Muscle layer of colon (tissue), 2 donors: ENCODE measurements around the gene CNNM3.

Experiments
- H3K27ac ChIP-seq: one replicate; pipeline ENCODE4 v1.7.0; 2013; ENCODE audit warnings: low read depth, mild to moderate bottlenecking, low read length, moderate library complexity
- H3K27me3 ChIP-seq, 2 donors: one replicate each; pipeline ENCODE4 v1.7.0; 2013; ENCODE audit warnings: low read length in 2 of 2, mild to moderate bottlenecking in 2 of 2; ENCODE audit not compliant: insufficient read depth in 2 of 2, control insufficient read depth in 1 of 2
- H3K36me3 ChIP-seq: one replicate; pipeline ENCODE4 v1.7.0; 2013; ENCODE audit warnings: mild to moderate bottlenecking, low read length; ENCODE audit not compliant: insufficient read depth
- H3K4me1 ChIP-seq: one replicate; pipeline ENCODE4 v1.7.0; 2013; ENCODE audit warnings: mild to moderate bottlenecking, low read length; ENCODE audit not compliant: insufficient read depth
- H3K4me3 ChIP-seq, 2 donors: one replicate each; pipeline ENCODE4 v1.7.0; 2013; ENCODE audit warnings: low read length in 2 of 2, low read depth in 1 of 2, mild to moderate bottlenecking in 1 of 2, moderate library complexity in 1 of 2
- H3K9ac ChIP-seq: one replicate; pipeline ENCODE4 v1.7.0; 2013; ENCODE audit warnings: low read length
- H3K9me3 ChIP-seq: one replicate; pipeline ENCODE4 v1.7.0; 2013; ENCODE audit warnings: mild to moderate bottlenecking, low read length
- donor health status: abdominal sarcoma.
- donor health status: Adenocarcinoma of cecum.

CNNM3 gene

DNA sequence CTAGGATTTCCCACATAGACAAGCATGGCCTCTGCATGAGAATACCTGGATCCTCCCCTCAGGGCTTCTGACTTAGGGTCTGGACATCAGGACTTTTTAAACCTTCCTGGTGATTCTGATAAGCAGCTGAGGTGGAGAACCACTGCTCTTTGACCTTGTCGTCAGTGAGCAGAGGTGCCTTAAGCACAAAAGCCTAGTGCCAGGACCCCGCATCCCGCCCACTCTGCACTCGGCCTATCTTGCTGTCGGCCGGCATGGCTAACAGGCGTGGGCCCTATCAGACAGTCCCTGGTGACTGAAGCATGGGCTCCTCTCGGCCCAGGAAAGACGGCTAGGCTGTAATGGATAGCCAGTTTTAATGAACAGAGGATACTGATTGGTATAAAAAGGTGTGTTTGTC is 21.5 kb downstream of the CNNM3 start:
- Histone ChIP-seq H3K27me3 (no peaks in the 10 kb centered on the region), H3K9ac (no peak overlapping the region), H3K27ac (no peak overlapping the region), H3K4me3 (no peak overlapping the region), H3K4me1 (peaks cover 9% of the 10 kb centered on the region), H3K9me3 (no peaks in the 10 kb centered on the region), H3K36me3 (peaks cover 37% of the 10 kb centered on the region)

DNA sequence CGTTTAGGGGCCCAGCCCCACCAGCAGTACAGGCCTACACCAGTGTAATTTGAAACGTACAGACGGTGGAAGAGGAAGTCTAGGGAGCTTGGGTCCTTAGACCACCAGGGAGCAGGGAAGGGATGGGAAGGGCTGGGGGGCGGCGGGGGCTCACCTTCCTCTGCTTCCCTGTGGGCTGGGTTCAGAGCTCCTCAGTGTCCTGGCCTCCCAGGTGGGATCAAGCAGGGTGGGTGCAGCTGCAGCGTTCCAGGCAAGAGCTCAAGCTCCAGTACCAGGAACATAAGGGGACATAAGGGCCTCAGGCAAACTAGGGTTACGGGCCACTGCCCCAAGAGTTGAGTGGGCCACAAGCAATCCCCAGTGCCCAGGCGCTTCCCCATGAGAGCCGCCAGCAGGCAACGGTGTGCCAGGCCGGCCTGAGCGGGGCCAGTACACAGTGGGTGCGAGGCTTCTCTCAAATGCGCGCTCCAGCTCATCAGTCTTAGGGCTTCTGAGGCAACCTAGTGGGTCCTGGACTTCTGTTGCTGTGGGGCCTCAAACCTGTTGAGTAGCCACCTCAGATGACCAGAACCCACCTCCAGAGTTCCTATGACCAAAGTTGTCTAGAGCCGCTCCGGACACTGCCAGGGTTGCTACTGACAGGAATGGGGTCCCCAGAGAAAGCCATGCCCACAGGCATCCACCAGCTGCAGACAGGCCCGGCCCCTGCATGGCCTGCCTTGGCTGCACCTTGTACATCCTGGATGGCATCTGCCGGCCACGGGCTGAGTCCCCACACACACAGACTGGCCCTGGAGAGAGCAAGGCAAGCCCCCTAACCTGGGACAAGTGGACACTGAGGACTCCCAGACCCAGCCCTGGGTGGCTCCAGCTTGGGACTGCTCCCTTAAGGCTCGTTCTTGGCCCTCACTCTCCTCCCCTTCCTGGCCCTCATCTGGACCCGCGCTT is 22.6 kb downstream of the CNNM3 start:
- H3K9me3 ChIP-seq = no peaks in the 10 kb centered on the region
- no peak overlapping the region for H3K27ac ChIP-seq
- no peaks in the 10 kb centered on the region for H3K27me3 ChIP-seq
- peaks cover 9% of the 10 kb centered on the region for H3K4me1 ChIP-seq
- H3K36me3 ChIP-seq = peaks cover 26% of the 10 kb centered on the region
- H3K9ac ChIP-seq = no peak overlapping the region
- no peak overlapping the region for H3K4me3 ChIP-seq

GRCh38 chr2:96839293-96839874 is 23.3 kb downstream of the CNNM3 start:
- peaks cover 26% of the 10 kb centered on the region for H3K36me3 ChIP-seq
- H3K9ac ChIP-seq = no peak overlapping the region
- no peaks in the 10 kb centered on the region for H3K9me3 ChIP-seq
- peak overlapping the region in 1 of 2 donors; percentile 6 for H3K4me3 ChIP-seq
- H3K4me1 ChIP-seq = peaks cover 9% of the 10 kb centered on the region
- H3K27me3 ChIP-seq = no peaks in the 10 kb centered on the region
- H3K27ac ChIP-seq = no peak overlapping the region

DNA sequence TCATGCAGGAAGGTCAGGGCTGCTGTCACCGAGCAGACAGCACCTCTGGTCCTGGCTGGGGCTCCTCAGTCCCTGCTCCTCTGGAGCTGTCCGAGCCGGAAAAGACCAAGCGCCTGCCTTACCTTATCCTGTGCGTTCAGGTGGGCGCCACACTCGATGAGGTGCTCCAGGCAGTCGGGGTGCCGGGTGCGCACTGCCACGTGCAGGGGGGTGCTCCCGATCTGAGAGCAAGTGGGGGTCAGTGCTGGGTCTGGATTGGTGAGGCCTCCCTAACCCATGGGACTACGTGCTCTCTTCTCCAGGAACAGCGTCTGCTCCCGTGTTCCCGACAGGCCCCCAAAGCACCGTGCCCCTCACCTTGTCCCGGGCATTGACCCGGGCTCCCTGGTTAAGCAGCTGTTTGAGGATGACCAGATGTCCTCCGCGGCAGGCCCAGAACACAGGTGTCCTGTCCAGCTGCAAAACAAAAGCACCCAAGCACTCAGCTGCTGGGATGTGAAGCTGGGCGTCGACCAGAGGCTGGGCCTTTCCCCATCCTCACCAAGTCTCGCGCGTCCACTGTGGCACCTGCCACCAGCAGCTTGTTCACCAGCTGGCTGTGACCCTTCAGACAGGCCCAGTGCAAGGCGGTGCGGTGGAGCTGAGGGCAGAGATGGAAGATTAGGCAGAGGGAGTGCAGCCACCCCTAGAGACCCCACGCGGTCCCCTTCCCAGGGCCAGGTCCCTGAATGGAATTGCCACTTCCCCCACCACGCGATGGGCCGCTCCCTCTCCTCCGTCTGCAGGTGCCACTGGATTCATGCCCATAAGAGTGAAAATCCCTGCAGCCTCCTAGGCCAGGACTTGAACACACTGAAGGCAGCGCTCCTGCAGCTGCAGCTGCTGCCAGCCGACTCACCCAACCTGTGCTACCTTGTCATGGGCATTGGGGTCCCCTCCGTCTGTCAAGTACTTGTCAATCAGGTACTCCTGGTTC is 24.1 kb downstream of the CNNM3 start:
- peak overlapping the region in 1 of 2 donors; percentile 6 for H3K4me3 ChIP-seq
- H3K27me3 ChIP-seq = no peaks in the 10 kb centered on the region
- no peak overlapping the region for H3K27ac ChIP-seq
- no peak overlapping the region for H3K9ac ChIP-seq
- no peaks in the 10 kb centered on the region for H3K9me3 ChIP-seq
- peaks cover 26% of the 10 kb centered on the region for H3K36me3 ChIP-seq
- H3K4me1 ChIP-seq = peaks cover 9% of the 10 kb centered on the region

GRCh38 chr2:96841701-96842495 is 25.8 kb downstream of the CNNM3 start:
- no peaks in the 10 kb centered on the region for H3K27me3 ChIP-seq
- peaks cover 33% of the 10 kb centered on the region for H3K36me3 ChIP-seq
- peaks cover 9% of the 10 kb centered on the region for H3K4me1 ChIP-seq
- H3K27ac ChIP-seq = no peak overlapping the region
- no peaks in the 10 kb centered on the region for H3K9me3 ChIP-seq
- H3K4me3 ChIP-seq = no peak overlapping the region
- H3K9ac ChIP-seq = no peak overlapping the region

DNA sequence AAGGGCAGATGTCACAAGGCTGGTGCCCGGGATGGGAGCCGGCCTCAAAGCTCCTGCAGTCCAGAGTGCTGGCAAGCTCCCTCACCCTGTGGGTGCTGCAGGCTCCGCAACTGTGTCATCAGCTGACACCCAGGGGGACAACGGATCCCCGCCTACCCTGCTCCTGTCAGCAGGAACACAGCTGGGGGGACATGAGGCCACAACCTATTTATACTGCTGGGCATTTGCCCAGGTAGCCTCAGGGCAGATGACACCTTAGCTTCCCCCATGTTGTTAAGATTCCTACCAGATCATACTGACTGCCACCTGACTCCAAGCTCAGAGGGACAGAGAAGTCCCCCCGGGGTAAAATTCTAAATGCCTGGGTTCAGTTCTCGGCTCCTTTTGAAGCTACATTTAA is 26.5 kb downstream of the CNNM3 start:
- no peak overlapping the region for H3K4me3 ChIP-seq
- peaks cover 32% of the 10 kb centered on the region for H3K36me3 ChIP-seq
- no peaks in the 10 kb centered on the region for H3K27me3 ChIP-seq
- H3K27ac ChIP-seq = no peak overlapping the region
- no peak overlapping the region for H3K9ac ChIP-seq
- no peaks in the 10 kb centered on the region for H3K9me3 ChIP-seq
- H3K4me1 ChIP-seq = peaks cover 9% of the 10 kb centered on the region

DNA sequence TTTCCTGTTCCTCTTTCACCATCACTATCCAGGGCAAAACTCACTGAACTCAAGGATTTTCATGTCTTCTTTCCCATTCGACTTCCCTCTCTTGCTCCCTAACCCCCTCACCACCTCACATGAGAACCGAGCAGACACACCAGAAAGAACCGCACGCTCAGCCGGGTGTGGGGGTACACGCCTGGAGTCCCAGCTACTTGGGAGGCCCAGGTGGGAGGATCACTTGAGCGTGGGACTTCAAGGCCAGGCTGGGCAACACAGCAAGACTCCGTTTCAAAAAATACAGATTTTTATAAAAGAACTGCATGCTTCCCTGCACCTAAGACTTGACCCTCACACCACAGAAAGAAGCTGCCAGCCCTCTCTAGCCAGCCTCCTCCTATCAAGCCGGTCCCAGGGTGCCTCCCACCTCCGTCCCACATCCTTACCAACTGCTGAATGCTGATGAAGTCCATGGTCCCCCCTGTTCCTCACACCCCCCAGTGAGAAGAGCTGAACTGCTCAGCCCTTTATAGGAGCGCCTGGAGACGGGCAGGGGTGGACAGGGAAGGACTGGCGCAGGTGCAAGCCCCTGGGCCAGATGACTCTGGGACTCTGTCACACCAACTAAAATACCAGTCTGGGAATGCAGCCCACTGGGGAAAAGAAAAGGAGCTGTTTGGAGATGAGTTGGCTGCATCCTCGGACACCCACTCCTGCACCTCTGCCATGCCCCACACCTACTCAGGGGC is 27.6 kb downstream of the CNNM3 start, which contains the start of gene ANKRD23:
TSS of gene ANKRD23 (minus strand) at position 484 of the 731 bp plus-strand sequence. CDS start at position 455, 29 bp downstream.
- Histone ChIP-seq H3K36me3 (peaks cover 28% of the 10 kb centered on the region), H3K4me3 (no peak within 1 kb of the TSS), H3K9ac (no peak within 1 kb of the TSS), H3K27me3 (no peaks in the 10 kb centered on the region), H3K27ac (no peak within 1 kb of the TSS), H3K9me3 (no peaks in the 10 kb centered on the region), H3K4me1 (peaks cover 9% of the 10 kb centered on the region)

GRCh38 chr2:96844405-96844808 is 28.3 kb downstream of the CNNM3 start:
- Histone ChIP-seq H3K4me1 (peaks cover 4% of the 10 kb centered on the region), H3K27me3 (no peaks in the 10 kb centered on the region), H3K9ac (no peak overlapping the region), H3K27ac (no peak overlapping the region), H3K4me3 (no peak overlapping the region), H3K9me3 (no peaks in the 10 kb centered on the region), H3K36me3 (peaks cover 26% of the 10 kb centered on the region)

- Histone ChIP-seq H3K9me3 (no peaks in the 10 kb centered on the region), H3K27ac (no peak overlapping the region), H3K4me3 (no peak overlapping the region), H3K9ac (no peak overlapping the region), H3K36me3 (peaks cover 37% of the 10 kb centered on the region), H3K4me1 (no peaks in the 10 kb centered on the region), H3K27me3 (no peaks in the 10 kb centered on the region)
Observed at GRCh38 chr2:96846825-96847224, 30.8 kb downstream of the CNNM3 start.

DNA sequence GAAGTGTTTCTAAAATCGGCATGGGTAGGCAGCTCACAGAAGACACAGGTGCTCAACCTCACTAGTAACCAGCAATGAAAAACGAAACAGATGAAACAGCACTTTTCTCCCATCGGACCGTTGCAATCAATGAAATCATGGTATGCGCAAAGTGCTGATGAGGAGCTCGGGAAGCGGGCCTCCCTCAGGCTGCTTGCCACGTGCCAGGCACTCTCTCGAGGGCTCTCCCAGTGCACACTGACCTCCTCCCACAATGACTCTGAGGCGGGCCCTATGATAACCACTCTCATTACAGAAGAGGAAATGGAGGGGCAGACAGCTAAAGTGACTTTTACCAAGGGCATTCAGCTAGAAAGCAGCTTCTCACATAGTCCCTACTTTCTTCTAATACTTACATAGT is 31.5 kb downstream of the CNNM3 start:
- Histone ChIP-seq H3K36me3 (peaks cover 40% of the 10 kb centered on the region), H3K27ac (no peak overlapping the region), H3K4me1 (no peaks in the 10 kb centered on the region), H3K9ac (no peak overlapping the region), H3K27me3 (no peaks in the 10 kb centered on the region), H3K9me3 (no peaks in the 10 kb centered on the region), H3K4me3 (no peak overlapping the region)
